GM18502 (cell line): ENCODE data around the gene NCKAP5.

Experiments
- ATAC-seq: cut with Tn5 transposase; IDR thresholded peaks from one replicate; pipeline ENCODE4 v1.9.1; 2021; ENCODE audit warnings: mild to moderate bottlenecking; ENCODE audit not compliant: unreplicated experiment, poor library complexity

The NCKAP5 gene

GRCh38 chr2:132991471-132992045 is 576.7 kb downstream of the NCKAP5 start:
- no peak for ATAC-seq

GRCh38 chr2:132984731-132985130 is 583.5 kb downstream of the NCKAP5 start:
- no peak for ATAC-seq

- no peak for ATAC-seq
These were observed 588.0 kb downstream of the NCKAP5 start for GRCh38 chr2:132980304-132980703.

GRCh38 chr2:132979339-132980093 is 588.7 kb downstream of the NCKAP5 start:
- peak; percentile 58 for ATAC-seq

- ATAC-seq: no peak
These were observed 589.4 kb downstream of the NCKAP5 start for GRCh38 chr2:132978840-132979239.

GRCh38 chr2:132977812-132978529 is 590.3 kb downstream of the NCKAP5 start:
- ATAC-seq: no peak

- no peak for ATAC-seq
These were observed 592.8 kb downstream of the NCKAP5 start for GRCh38 chr2:132975193-132976105.

GRCh38 chr2:132974467-132975095 is 593.7 kb downstream of the NCKAP5 start:
- no peak for ATAC-seq

GRCh38 chr2:132971310-132972061 is 596.8 kb downstream of the NCKAP5 start:
- no peak for ATAC-seq

- no peak for ATAC-seq
These were observed 598.8 kb downstream of the NCKAP5 start for GRCh38 chr2:132969371-132969985.

GRCh38 chr2:132965460-132965859 is 602.8 kb downstream of the NCKAP5 start:
- ATAC-seq: no peak

- ATAC-seq: no peak
These were observed 605.1 kb downstream of the NCKAP5 start for GRCh38 chr2:132963161-132963560.

- ATAC-seq: no peak
These were observed 609.4 kb downstream of the NCKAP5 start for GRCh38 chr2:132958887-132959286.

- ATAC-seq: no peak
These were observed 612.2 kb downstream of the NCKAP5 start for GRCh38 chr2:132955871-132956615.

- peak; percentile 80 for ATAC-seq
These were observed 614.5 kb downstream of the NCKAP5 start for GRCh38 chr2:132953771-132954170.

- ATAC-seq: no peak
These were observed 617.1 kb downstream of the NCKAP5 start for GRCh38 chr2:132951008-132951714.

- ATAC-seq: no peak
These were observed 619.2 kb downstream of the NCKAP5 start for GRCh38 chr2:132949108-132949507.
